ENCODE results near the gene CPN2. TPM values are rescaled to one million over a fixed set of nuclear protein-coding genes. Genes with fewer than 3 reads are reported as not detected.
A peak's percentile ranks its signal among the peaks of the same experiment; 100 is the strongest.

CPN2 gene
- total and polyA plus RNA-seq, 2 of the 13 experiments (the other 11 are each of a cell fraction or from before 2014, with no cell fraction given): 26.7 to 27.7 TPM

DNA sequence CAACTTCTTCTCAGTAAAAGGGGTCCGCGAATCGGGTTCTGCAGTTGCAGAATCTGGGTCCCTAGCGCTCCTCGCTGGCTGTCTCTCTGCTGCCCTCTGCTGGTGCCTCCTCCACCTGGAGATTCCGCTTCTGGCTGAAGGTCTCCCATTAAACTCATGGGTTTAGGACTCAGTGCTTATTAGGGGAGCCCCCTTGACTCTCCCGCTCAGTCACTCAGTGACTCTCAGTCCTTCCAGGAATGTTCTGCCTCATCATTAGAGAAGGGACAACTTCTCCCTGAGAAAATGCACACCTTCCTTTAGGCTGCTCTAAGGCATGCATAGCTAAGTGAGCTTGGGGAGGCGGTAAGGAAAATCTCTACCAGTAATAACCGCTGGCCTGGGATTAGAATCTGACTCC, 7.1 kb downstream of the CPN2 start:
- H4K20me1 ChIP-seq (ENCODE audit: insufficient read depth, low read length): no peaks in the 10 kb centered on the region
- POLR2A ChIA-PET: interaction anchor here (1.4 kb wide), 1 partner anchor 8 kb away, joined by 3 read pairs; no protein-coding TSS in a partner anchor
- no peak overlapping the region for H3K4me2 ChIP-seq (ENCODE audit: low read depth, low read length)
- H3K27ac ChIP-seq (ENCODE audit: extremely low read length, insufficient read depth, low read length): no peak overlapping the region
- in situ Hi-C loops (cut with HindIII; ENCODE audit: extremely low pct_ligation_motif_present, low pct_unique_long_range_greater_than_20kb) (no loop called here), intact Hi-C loops (cut with micrococcal nuclease; ENCODE audit: unreplicated experiment) (loop anchor here (1.0 kb wide), 1 partner anchor 60 kb away; no protein-coding TSS in a partner anchor)
- DNase-seq (ENCODE audit: low spot score) (peak; percentile 30), ATAC-seq (peak; percentile 78), FAIRE-seq (peak; percentile 51)
- no peak overlapping the region for H3K4me3 ChIP-seq (replicated peaks in 1 of 3; ENCODE audit: insufficient read depth in 1 of 3, low read depth in 2 of 3, low read length in 3 of 3)
- 0 out of 2 replicates have a peak, but pooled peaks cover 5% of the 10 kb centered on the region for H3K4me1 ChIP-seq (ENCODE audit: insufficient read depth, low read length)
- WGBS (ENCODE audit: low lambda C conversion rate): 80% methylated on average over 9 of the region's 9 CpGs
- no TSS peak for BruUV-seq (replicated peaks)
- no peak overlapping the region for H3K9ac ChIP-seq (ENCODE audit: insufficient read depth, low read depth, low read length)
- H3K79me2 ChIP-seq (ENCODE audit: insufficient read depth, low read length): no peaks in the 10 kb centered on the region
- H3K27me3 ChIP-seq (ENCODE audit: control insufficient read depth in 1 of 2, insufficient read depth in 2 of 2, low read length in 2 of 2): no peaks in the 10 kb centered on the region
- no peak overlapping the region for H2AFZ ChIP-seq (ENCODE audit: low read length)
- H3K36me3 ChIP-seq (replicated peaks in 1 of 2; ENCODE audit: control insufficient read depth in 1 of 2, insufficient read depth in 2 of 2, low read length in 2 of 2): peaks cover 9 to 18% of the 10 kb centered on the region in 2 experiments; a peak in 4 of 5 replicates
- CTCF ChIA-PET (ENCODE audit: low intra/inter-chr PET ratio, low total read pairs): interaction anchor here (0.9 to 1.8 kb wide), 3 partner anchors 10 to 563 kb away, joined by 3 to 9 read pairs (median 6); no protein-coding TSS in a partner anchor
- H3K9me3 ChIP-seq (ENCODE audit: low read length): no peaks in the 10 kb centered on the region
- TF ChIP-seq, protein P1, sequence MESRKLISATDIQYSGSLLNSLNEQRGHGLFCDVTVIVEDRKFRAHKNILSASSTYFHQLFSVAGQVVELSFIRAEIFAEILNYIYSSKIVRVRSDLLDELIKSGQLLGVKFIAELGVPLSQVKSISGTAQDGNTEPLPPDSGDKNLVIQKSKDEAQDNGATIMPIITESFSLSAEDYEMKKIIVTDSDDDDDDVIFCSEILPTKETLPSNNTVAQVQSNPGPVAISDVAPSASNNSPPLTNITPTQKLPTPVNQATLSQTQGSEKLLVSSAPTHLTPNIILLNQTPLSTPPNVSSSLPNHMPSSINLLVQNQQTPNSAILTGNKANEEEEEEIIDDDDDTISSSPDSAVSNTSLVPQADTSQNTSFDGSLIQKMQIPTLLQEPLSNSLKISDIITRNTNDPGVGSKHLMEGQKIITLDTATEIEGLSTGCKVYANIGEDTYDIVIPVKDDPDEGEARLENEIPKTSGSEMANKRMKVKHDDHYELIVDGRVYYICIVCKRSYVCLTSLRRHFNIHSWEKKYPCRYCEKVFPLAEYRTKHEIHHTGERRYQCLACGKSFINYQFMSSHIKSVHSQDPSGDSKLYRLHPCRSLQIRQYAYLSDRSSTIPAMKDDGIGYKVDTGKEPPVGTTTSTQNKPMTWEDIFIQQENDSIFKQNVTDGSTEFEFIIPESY (CRISPR knock-in tag; IDR thresholded peaks at IDR 0.05): peak; percentile 100
- TF ChIP-seq, protein P2, sequence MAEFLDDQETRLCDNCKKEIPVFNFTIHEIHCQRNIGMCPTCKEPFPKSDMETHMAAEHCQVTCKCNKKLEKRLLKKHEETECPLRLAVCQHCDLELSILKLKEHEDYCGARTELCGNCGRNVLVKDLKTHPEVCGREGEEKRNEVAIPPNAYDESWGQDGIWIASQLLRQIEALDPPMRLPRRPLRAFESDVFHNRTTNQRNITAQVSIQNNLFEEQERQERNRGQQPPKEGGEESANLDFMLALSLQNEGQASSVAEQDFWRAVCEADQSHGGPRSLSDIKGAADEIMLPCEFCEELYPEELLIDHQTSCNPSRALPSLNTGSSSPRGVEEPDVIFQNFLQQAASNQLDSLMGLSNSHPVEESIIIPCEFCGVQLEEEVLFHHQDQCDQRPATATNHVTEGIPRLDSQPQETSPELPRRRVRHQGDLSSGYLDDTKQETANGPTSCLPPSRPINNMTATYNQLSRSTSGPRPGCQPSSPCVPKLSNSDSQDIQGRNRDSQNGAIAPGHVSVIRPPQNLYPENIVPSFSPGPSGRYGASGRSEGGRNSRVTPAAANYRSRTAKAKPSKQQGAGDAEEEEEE (CRISPR knock-in tag; IDR thresholded peaks at IDR 0.05; ENCODE audit: borderline replicate concordance): no peak
- TF ChIP-seq CCDC6 (CRISPR knock-in tag; IDR thresholded peaks at IDR 0.05): no peak
- no peak for TF ChIP-seq SP2 (CRISPR knock-in tag; IDR thresholded peaks at IDR 0.05)
- TF ChIP-seq ZNF367 (CRISPR knock-in tag; IDR thresholded peaks at IDR 0.05; ENCODE audit: borderline replicate concordance): no peak
- TF ChIP-seq, protein P3, sequence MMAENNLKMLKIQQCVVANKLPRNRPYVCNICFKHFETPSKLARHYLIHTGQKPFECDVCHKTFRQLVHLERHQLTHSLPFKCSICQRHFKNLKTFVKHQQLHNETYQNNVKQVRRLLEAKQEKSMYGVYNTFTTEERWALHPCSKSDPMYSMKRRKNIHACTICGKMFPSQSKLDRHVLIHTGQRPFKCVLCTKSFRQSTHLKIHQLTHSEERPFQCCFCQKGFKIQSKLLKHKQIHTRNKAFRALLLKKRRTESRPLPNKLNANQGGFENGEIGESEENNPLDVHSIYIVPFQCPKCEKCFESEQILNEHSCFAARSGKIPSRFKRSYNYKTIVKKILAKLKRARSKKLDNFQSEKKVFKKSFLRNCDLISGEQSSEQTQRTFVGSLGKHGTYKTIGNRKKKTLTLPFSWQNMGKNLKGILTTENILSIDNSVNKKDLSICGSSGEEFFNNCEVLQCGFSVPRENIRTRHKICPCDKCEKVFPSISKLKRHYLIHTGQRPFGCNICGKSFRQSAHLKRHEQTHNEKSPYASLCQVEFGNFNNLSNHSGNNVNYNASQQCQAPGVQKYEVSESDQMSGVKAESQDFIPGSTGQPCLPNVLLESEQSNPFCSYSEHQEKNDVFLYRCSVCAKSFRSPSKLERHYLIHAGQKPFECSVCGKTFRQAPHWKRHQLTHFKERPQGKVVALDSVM (CRISPR knock-in tag; IDR thresholded peaks at IDR 0.05): no peak
- TF ChIP-seq CC2D1A (CRISPR knock-in tag; IDR thresholded peaks at IDR 0.05): no peak
- TF ChIP-seq ZNF441 (CRISPR knock-in tag; IDR thresholded peaks at IDR 0.05; ENCODE audit: borderline replicate concordance): no peak
- TF ChIP-seq XRCC5 (optimal IDR thresholded peaks at IDR 0.05; ENCODE audit: low read length): peak; percentile 82
- TF ChIP-seq, protein P4, sequence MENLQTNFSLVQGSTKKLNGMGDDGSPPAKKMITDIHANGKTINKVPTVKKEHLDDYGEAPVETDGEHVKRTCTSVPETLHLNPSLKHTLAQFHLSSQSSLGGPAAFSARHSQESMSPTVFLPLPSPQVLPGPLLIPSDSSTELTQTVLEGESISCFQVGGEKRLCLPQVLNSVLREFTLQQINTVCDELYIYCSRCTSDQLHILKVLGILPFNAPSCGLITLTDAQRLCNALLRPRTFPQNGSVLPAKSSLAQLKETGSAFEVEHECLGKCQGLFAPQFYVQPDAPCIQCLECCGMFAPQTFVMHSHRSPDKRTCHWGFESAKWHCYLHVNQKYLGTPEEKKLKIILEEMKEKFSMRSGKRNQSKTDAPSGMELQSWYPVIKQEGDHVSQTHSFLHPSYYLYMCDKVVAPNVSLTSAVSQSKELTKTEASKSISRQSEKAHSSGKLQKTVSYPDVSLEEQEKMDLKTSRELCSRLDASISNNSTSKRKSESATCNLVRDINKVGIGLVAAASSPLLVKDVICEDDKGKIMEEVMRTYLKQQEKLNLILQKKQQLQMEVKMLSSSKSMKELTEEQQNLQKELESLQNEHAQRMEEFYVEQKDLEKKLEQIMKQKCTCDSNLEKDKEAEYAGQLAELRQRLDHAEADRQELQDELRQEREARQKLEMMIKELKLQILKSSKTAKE (CRISPR knock-in tag; IDR thresholded peaks at IDR 0.05; ENCODE audit: borderline replicate concordance): no peak
- peak; percentile 60 for TF ChIP-seq STAG1 (CRISPR knock-in tag; IDR thresholded peaks at IDR 0.05)
- TF ChIP-seq ZNF431 (CRISPR knock-in tag; IDR thresholded peaks at IDR 0.05; ENCODE audit: borderline replicate concordance, low read depth): no peak
- TF ChIP-seq ZMYM4 (CRISPR knock-in tag; IDR thresholded peaks at IDR 0.05): 0 out of 2 replicates have a peak, but pooled peaks have one; percentile 30
- peak; percentile 87 for TF ChIP-seq ZNF331 (CRISPR knock-in tag; IDR thresholded peaks at IDR 0.05)
- no peak for TF ChIP-seq THAP11 (CRISPR knock-in tag; IDR thresholded peaks at IDR 0.05)
- TF ChIP-seq ZBTB7A (CRISPR knock-in tag; IDR thresholded peaks at IDR 0.05): no peak
- no peak for TF ChIP-seq RFXANK (CRISPR knock-in tag; IDR thresholded peaks at IDR 0.05)
- no peak for TF ChIP-seq FOXC1 (CRISPR knock-in tag; IDR thresholded peaks at IDR 0.05; ENCODE audit: borderline replicate concordance)
